GM15510 (cell line): ENCODE measurements around the gene TMPRSS2.

Experiments
- POLR2A ChIP-seq: IDR thresholded peaks from 3 replicates; pipeline ENCODE4 v1.6.1; 2011; ENCODE audit warnings: borderline replicate concordance; ENCODE audit not compliant: insufficient read length; ENCODE audit errors: extremely low read depth

Gene TMPRSS2

GRCh38 chr21:41507521-41508414 is at the start of gene TMPRSS2:
Gene TMPRSS2 (minus strand): TSS chr21:41508158. CDS start chr21:41498133, 10,025 bp downstream.
- TF ChIP-seq POLR2A: no peak

- no peak for TF ChIP-seq POLR2A
These were observed 47.1 kb upstream of the TMPRSS2 start for GRCh38 chr21:41555057-41555456.

- no peak for TF ChIP-seq POLR2A
These were observed 44.3 kb upstream of the TMPRSS2 start for GRCh38 chr21:41552254-41552653.

- TF ChIP-seq POLR2A: no peak
These were observed 40.8 kb upstream of the TMPRSS2 start for GRCh38 chr21:41548781-41549180.

GRCh38 chr21:41547111-41547510 is 39.2 kb upstream of the TMPRSS2 start:
- TF ChIP-seq POLR2A: no peak

- TF ChIP-seq POLR2A: no peak
These were observed 37.8 kb upstream of the TMPRSS2 start for GRCh38 chr21:41545500-41546359.

- TF ChIP-seq POLR2A: no peak
These were observed 34.8 kb upstream of the TMPRSS2 start for GRCh38 chr21:41542727-41543126.

- TF ChIP-seq POLR2A: no peak
These were observed 29.4 kb upstream of the TMPRSS2 start for GRCh38 chr21:41537356-41537755.

GRCh38 chr21:41536827-41537103 is 28.8 kb upstream of the TMPRSS2 start:
- TF ChIP-seq POLR2A: no peak

- TF ChIP-seq POLR2A: no peak
These were observed 28.3 kb upstream of the TMPRSS2 start for GRCh38 chr21:41536076-41536826.

GRCh38 chr21:41530366-41530765 is 22.4 kb upstream of the TMPRSS2 start:
- no peak for TF ChIP-seq POLR2A

GRCh38 chr21:41529769-41530168 is 21.8 kb upstream of the TMPRSS2 start:
- TF ChIP-seq POLR2A: no peak

- TF ChIP-seq POLR2A: no peak
These were observed 18.6 kb upstream of the TMPRSS2 start for GRCh38 chr21:41526478-41527087.

GRCh38 chr21:41523175-41523574 is 15.2 kb upstream of the TMPRSS2 start:
- no peak for TF ChIP-seq POLR2A
